GM21360 (cell line): ENCODE data around the gene ANKRD16.
"Not testable (repeated sequence)": the region's sequence is repeated elsewhere in the genome, so short reads cannot be mapped to it uniquely, and the experiment has no call there.

Experiments used
- ATAC-seq: cut with Tn5 transposase; IDR thresholded peaks from one replicate; pipeline ENCODE4 v1.9.1; 2021; ENCODE audit warnings: mild to moderate bottlenecking, moderate library complexity; ENCODE audit not compliant: unreplicated experiment

Gene ANKRD16

GRCh38 chr10:5840314-5841307 is 49.1 kb downstream of the ANKRD16 start:
- ATAC-seq: peak; percentile 58

- ATAC-seq: not testable (repeated sequence)
Measured at GRCh38 chr10:5836181-5836580, 53.5 kb downstream of the ANKRD16 start.

GRCh38 chr10:5835446-5836095 is 54.1 kb downstream of the ANKRD16 start:
- ATAC-seq: no peak

GRCh38 chr10:5833814-5834213 is 55.9 kb downstream of the ANKRD16 start:
- no peak for ATAC-seq

DNA sequence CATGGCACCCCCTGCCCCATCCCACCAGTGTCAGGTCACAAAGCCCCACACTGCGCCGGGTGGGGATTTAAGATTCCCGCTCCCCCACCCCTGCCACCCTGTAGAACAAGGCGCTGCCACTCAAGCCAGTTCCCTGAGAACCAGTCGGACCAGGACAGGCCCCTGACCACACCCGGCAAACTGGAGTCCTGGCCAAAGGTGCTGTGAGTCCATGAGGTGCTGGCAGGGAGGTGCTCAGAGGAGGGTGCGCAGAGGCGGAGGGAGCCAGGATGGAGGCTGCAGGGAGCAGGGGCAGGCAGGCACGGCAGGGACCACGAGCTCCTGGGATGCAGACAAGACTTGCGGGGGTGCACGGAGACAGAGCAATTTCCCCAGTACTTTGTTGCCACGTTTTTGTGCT is 56.7 kb downstream of the ANKRD16 start:
- no peak for ATAC-seq

DNA sequence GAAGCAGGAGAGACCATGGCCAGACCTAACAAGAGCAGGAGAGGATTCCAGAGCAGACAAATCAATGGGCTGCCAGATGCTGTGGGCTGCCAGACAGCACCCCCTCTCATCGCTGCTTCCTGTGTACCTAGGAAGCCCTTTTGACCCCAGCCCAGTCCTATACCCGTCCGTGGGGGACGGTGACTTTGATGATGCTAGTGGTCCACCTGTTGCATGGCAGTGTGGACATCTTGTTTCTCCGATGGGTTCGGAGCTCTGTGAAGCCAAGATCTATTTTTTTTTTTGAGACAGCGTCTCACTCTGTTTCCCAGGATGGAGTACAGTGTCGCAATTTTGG is 58.3 kb downstream of the ANKRD16 start:
- ATAC-seq: no peak

DNA sequence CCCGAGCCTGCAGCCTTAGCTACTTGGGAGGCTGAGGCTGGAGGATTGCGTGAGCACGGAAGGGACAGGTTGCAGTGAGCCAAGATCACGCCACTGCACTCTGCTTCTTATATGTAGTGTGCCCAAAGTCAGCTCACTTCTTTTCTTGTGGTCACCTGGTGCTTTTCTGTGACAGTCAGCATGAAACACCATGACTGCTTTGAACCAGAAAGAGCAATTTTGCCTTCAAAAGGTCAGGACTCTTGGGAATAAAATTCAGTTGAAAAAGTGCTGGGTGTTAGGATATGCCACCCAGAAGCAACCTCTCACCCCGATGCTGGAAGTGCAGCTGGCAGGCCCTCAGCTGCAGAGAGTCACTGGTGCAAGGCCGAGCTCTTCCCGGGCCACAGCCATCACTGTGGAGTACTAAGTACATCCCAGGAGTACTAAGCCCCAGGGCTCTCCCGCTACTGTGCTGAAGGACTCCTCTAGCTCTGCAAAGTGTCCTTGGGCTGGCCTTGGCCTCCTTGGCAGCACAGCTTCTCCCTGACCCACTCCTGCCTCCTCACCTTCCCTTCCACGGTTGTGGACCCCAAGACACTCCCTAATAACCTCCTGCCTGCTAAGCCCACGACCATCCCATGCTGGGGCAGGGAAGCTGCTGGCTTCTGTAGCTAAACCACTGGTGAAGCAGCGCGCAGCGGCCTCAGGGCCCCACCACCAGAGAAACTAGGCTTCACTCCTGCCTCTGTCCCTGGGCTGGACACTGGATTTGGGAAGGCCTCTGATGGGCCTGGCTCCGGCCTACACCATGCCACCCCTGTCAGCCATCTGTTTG is 58.9 kb downstream of the ANKRD16 start:
- ATAC-seq: no peak

DNA sequence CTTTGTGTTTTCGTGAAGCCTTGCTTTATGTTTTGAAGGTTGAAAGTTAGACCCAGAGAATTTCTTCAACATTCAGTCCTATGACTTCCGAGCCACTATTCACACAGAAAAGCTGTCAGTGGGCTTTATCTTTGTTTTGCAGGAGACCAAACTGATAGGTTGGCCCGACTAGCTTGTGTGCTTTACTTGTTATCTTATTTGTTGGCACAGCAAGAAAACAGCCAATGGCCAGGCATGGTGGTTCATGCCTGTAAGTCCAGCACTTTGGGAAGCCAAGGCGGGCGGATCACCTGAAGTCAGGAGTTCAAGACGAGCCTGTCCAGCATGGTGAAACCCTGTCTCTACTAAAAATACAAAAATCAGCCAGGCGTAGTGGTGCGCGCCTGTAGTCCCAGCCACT is 60.4 kb downstream of the ANKRD16 start:
- no peak for ATAC-seq

DNA sequence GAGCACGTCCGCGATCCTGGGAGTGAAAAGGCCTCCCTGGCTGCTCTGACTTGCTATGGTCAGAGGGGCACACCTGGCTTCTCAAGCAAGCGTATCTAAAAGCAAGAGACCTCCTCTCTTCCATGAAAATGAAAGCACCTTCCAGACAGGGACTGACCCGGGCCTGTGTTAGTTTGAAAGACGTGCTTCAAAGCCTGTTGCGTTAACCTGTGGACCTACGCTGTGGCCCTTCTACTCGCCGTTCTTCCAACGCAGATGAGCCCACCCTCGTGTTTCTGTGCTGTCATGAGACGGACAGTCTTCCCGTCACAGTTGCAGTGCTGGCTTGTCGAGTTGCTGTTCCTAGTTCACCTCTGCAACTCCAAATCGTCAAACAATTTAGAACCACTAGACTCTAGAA is 61.0 kb downstream of the ANKRD16 start:
- no peak for ATAC-seq

DNA sequence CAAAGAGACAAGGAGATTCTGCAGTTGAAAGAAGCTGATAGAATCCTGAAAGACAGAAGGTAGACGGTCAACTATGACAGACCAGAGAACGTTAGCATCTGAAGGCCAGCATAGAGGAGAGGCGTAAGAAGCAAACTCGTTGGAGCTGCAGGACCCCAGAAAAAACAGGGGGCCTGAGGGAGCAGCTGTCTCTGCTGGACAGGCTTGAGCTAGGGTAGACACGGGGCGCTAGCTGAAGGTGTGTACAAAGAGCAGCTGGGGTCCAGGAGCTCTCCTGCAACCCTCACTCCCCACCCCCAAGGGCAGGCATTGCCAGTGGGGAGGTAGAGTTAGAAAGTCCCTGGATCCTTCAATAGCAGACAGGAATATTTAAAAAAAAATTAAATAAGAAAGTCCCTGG is 61.9 kb downstream of the ANKRD16 start:
- no peak for ATAC-seq

DNA sequence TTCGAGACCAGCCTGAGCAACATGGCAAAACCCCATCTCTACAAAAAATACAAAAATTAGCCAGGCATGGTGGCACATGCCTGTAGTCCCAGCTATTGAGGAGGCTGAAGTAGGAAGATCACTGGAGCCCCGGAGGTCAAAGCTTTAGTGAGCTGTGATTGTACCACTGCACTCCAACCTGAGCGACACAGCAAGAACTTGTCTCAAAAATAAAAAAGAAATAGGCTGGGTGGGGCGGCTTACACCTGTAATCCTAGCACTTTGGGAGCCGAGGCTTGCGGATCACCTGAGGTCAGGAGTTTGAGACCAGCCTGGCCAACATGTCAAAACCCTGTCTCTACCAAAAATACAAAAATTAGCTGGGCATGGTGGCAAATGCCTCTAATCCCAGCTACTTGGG is 63.2 kb downstream of the ANKRD16 start:
- not testable (repeated sequence) for ATAC-seq

DNA sequence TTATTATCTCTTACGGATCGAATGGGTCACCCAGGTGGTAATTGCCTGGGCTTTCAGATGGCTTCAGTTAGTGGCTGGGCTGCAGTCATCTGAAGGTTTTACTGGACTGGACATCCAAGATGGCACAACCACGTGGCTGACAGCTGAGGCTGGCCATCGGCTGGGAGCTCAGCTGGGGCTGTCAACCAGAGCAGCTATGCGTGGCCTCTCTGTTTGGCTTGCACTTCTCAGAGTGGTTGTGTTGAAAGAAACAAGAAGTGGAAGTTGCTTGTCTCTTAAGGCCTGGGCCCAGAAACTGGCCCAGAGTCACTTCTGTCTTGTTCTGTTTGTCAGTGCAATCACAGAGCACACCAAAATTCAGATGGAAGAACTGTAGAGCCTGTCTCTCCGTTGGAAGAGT is 70.8 kb downstream of the ANKRD16 start:
- no peak for ATAC-seq

- no peak for ATAC-seq
Measured at GRCh38 chr10:5818048-5818331, 71.7 kb downstream of the ANKRD16 start.

GRCh38 chr10:5817322-5818047 is 72.2 kb downstream of the ANKRD16 start:
- no peak for ATAC-seq

DNA sequence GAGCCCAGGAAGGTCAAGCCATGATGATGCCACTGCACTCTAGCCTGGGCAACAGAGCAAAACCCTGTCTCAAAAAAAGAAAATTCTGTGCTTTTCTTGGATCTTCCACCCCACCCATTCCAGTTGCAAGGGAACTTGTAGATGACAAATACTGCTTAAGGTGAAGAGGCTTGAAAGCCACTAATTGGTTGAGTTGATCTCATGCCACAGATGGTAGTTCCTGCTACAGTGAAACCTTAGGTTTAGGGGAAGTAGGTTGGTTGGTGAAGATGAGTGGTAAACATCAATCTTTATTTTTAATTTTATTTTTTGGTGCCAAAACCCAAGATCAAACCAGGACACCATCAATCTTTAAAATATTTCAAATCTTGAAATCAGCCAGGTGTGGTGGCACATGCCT is 73.5 kb downstream of the ANKRD16 start:
- no peak for ATAC-seq

DNA sequence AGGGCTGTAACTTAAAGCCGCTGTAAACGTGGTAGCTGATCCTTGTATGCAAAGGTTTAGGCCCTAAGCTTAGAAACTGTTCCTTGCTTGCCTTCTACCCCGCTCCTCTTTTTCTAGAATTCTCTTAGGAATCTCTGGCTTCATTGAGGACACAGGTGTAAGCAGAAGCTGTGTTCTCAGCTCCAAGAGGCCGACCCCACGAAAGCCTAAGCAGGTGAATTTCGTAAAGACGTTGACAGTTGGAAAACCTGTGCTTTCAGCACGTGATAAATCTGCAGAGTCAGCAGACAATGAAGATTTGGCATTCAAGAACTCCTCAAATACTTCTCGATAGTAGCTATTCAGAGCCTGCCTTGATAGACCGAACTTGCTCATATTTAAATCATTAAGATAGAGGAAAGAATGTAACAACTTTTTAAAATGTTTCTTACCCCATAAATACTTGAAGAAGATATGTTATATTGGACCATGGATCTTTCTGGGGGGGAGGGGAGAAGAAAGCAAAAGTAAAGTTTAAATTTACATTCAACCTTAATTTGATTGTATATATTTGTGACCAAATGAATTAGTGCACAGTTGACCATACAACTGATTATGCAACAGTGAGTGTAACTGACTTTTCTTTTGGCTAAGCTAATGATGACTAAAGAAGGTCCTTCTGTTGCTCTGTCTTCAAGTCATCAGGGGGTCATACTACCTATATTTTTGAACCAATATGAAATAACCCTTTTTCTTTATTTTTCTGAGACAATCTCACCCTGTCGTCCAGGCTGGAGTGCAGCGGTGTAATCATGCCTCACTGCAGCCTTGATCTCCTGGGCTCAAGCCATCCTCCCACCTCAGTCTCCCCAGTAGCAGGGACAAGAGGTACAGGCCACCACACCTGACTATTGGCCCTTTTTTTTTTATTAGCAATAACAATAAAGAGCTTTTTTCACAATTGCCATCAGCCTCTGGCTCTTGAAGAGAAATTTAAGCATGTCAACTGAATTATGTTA is 75.3 kb downstream of the ANKRD16 start:
- no peak for ATAC-seq

DNA sequence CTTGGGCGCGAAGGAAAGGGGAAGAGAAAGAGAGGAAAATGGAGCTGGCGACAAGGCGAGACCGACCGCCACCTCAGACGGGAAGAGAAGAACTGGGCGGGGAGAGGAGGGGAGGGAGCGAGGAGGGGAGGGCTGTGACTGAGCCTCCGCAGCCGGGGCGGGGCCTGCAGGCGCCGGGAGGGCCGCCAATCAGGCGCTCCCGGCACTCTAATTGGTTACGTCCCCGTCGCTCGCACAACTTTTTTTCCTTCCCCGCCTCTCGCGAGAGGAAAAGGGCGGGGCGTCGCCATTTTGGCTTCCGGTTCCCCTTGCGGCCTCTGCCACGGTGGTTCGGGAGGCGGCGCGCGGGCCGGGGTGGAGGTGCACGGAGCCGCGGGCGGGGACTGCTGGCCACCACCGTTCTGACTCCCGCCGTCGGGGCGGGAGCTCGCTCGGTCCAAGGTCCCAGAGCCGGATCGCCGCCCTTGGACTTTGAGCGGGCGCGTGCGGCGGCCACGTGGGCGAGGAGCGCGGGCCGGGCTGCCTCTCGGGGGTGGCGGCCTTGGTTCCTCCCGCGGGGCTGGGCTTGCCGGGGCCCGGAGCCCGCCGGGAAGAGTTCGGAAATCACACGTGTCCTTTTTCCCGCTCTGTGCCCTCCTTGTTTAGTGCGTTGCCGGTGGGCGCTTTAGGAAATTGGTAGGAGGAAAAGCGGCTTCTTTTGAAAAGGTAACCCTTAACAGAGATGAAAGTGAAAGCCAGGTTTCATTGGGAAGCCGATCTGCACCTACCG is 76.2 kb downstream of the ANKRD16 start, which contains the start of gene GDI2:
Gene GDI2 (minus strand): TSS at position 94 of the 769 bp plus-strand sequence. CDS start 176 bp downstream, outside the sequence.
- peak; percentile 70 for ATAC-seq

DNA sequence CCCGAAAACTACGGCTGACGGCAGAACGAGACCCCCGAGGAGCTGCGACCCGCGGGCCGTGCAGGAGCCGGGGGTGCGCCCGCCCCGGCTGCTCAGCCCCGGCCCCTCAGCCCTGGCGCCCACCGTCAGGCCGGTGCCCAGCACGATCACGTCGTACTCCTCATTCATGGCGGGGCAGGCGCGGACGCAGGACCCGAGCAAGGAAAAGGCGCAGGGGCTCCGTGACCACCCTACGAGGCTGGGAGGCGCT is 76.7 kb downstream of the ANKRD16 start:
- ATAC-seq: peak; percentile 17
